ENCODE measurements around the gene FUCA2.

GRCh38 chr6:143490244-143490643 is 21.3 kb downstream of the FUCA2 start:
- no peak for TF ChIP-seq EZH2phosphoT487 (IDR thresholded peaks at IDR 0.05; ENCODE audit: borderline replicate concordance)
- TF ChIP-seq, protein P1, sequence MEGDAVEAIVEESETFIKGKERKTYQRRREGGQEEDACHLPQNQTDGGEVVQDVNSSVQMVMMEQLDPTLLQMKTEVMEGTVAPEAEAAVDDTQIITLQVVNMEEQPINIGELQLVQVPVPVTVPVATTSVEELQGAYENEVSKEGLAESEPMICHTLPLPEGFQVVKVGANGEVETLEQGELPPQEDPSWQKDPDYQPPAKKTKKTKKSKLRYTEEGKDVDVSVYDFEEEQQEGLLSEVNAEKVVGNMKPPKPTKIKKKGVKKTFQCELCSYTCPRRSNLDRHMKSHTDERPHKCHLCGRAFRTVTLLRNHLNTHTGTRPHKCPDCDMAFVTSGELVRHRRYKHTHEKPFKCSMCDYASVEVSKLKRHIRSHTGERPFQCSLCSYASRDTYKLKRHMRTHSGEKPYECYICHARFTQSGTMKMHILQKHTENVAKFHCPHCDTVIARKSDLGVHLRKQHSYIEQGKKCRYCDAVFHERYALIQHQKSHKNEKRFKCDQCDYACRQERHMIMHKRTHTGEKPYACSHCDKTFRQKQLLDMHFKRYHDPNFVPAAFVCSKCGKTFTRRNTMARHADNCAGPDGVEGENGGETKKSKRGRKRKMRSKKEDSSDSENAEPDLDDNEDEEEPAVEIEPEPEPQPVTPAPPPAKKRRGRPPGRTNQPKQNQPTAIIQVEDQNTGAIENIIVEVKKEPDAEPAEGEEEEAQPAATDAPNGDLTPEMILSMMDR (conservative IDR thresholded peaks at IDR 0.05; ENCODE audit: low read length), result no peak
